IMR-90 (cell line): ENCODE results near the gene FBXO44. TPM values are rescaled to one million over a fixed set of nuclear protein-coding genes. Genes with fewer than 3 reads are reported as not detected.

ENCODE experiments used
- ATAC-seq: fragments of 200-7000 bp; cut with Tn5 transposase; 2 replicates; pipeline ENCODE4 v1.9.1; 2020; ENCODE audit warnings: low read depth, mild to moderate bottlenecking, moderate library complexity
- BruUV-seq: library from RNA; stranded (reverse); fragments of 400-500 nt; replicated peaks from 2 replicates; lab custom pipeline; 2021; lab: Mats Ljungman, UMichigan
- CTCF ChIA-PET: fragments of 300-600 bp; formaldehyde crosslinking; extraction: SDS; loops from one replicate; lab custom pipeline; 2021; ENCODE audit warnings: antibody characterized with exemption; lab: Yijun Ruan, JAX
- POLR2A ChIA-PET: fragments of 300-600 bp; sonication (Branson Sonifier 250); formaldehyde crosslinking; loops from one replicate; lab custom pipeline; 2022; ENCODE audit warnings: antibody characterized with exemption; ENCODE audit not compliant: unreplicated experiment; lab: Charles Lee
- DNase-seq: peaks from one replicate; pipeline ENCODE4 v3.0.0; 2013
- H2AFZ ChIP-seq: replicated peaks from 2 replicates; pipeline ENCODE3; 2013; ENCODE audit warnings: low read length, mild to moderate bottlenecking; ENCODE audit not compliant: poor library complexity
- H2AK5ac ChIP-seq: 2 replicates; pipeline ENCODE4 v1.6.1; 2013; ENCODE audit warnings: low read depth, low read length, inconsistent platforms
- H2AK9ac ChIP-seq: replicated peaks from 2 replicates; pipeline ENCODE3; 2013; ENCODE audit warnings: mild to moderate bottlenecking, low read depth, low read length, moderate library complexity; ENCODE audit not compliant: poor library complexity
- H2BK120ac ChIP-seq: 2 replicates; pipeline ENCODE4 v1.6.1; 2013; ENCODE audit warnings: low read depth, low read length, inconsistent platforms
- H2BK15ac ChIP-seq: 3 replicates; pipeline ENCODE4 v1.6.1; 2013; ENCODE audit warnings: low read depth, low read length, inconsistent platforms
- H2BK20ac ChIP-seq: 2 replicates; pipeline ENCODE4 v1.6.1; 2013; ENCODE audit warnings: low read depth, mild to moderate bottlenecking, inconsistent platforms, low read length, moderate library complexity
- H2BK5ac ChIP-seq: 2 replicates; pipeline ENCODE4 v1.6.1; 2013; ENCODE audit warnings: mild to moderate bottlenecking, low read depth, low read length, inconsistent platforms; ENCODE audit not compliant: poor library complexity, severe bottlenecking
- H3K14ac ChIP-seq: replicated peaks from 2 replicates; pipeline ENCODE4 v1.6.1; 2013; ENCODE audit warnings: low read depth, low read length, inconsistent platforms
- H3K18ac ChIP-seq: 2 replicates; pipeline ENCODE4 v1.6.1; 2013; ENCODE audit warnings: low read depth, low read length, control low read depth
- H3K23ac ChIP-seq: 2 replicates; pipeline ENCODE4 v1.6.1; 2013; ENCODE audit warnings: low read depth, low read length, inconsistent platforms
- H3K27ac ChIP-seq: 2 replicates; pipeline ENCODE4 v1.5.1; 2013; ENCODE audit warnings: mild to moderate bottlenecking, control low read depth, low read length; ENCODE audit not compliant: insufficient read depth
- H3K27me3 ChIP-seq: 2 replicates; pipeline ENCODE4 v1.6.1; 2013; ENCODE audit warnings: low read length; ENCODE audit not compliant: control insufficient read depth, insufficient read depth
- H3K36me3 ChIP-seq: 2 replicates; pipeline ENCODE4 v1.6.1; 2013; ENCODE audit warnings: low read length, mixed read lengths; ENCODE audit not compliant: control insufficient read depth, insufficient read depth
- H3K4ac ChIP-seq: 2 replicates; pipeline ENCODE4 v1.6.1; 2013; ENCODE audit warnings: low read depth, low read length, inconsistent platforms
- H3K4me1 ChIP-seq: 2 replicates; pipeline ENCODE4 v1.6.1; 2013; ENCODE audit warnings: low read length, mixed read lengths; ENCODE audit not compliant: control insufficient read depth, insufficient read depth
- H3K4me2 ChIP-seq: 2 replicates; pipeline ENCODE4 v1.6.1; 2013; ENCODE audit warnings: low read depth, mild to moderate bottlenecking, control low read depth, low read length, moderate library complexity
- H3K4me3 ChIP-seq: 2 replicates; pipeline ENCODE4 v1.5.1; 2013; ENCODE audit warnings: low read depth, mild to moderate bottlenecking, control low read depth, low read length, moderate library complexity; ENCODE audit not compliant: insufficient read depth
- H3K56ac ChIP-seq: 2 replicates; pipeline ENCODE4 v1.6.1; 2013; ENCODE audit warnings: low read length, inconsistent platforms; ENCODE audit not compliant: insufficient read depth; ENCODE audit errors: extremely low read depth
- H3K79me1 ChIP-seq, 2 experiments: 2 replicates each; pipeline ENCODE4 v1.6.1; 2013; ENCODE audit warnings: low read length in 2 of 2, inconsistent platforms in 1 of 2, low read depth in 1 of 2
- H3K9ac ChIP-seq: 2 replicates; pipeline ENCODE4 v1.6.1; 2013; ENCODE audit warnings: low read depth, low read length, control low read depth
- H3K9me1 ChIP-seq: 2 replicates; pipeline ENCODE4 v1.6.1; 2013; ENCODE audit warnings: low read length, inconsistent platforms; ENCODE audit not compliant: insufficient read depth
- H3K9me3 ChIP-seq: 2 replicates; pipeline ENCODE4 v1.6.1; 2013; ENCODE audit warnings: low read length; ENCODE audit not compliant: control insufficient read depth, insufficient read depth
- H4K20me1 ChIP-seq: 2 replicates; pipeline ENCODE4 v1.6.1; 2013; ENCODE audit warnings: low read length, inconsistent platforms; ENCODE audit not compliant: insufficient read depth
- H4K5ac ChIP-seq: 2 replicates; pipeline ENCODE4 v1.6.1; 2013; ENCODE audit warnings: mild to moderate bottlenecking, low read depth, low read length, control low read depth
- H4K8ac ChIP-seq, 2 experiments: 2 replicates each; pipeline ENCODE4 v1.6.1; 2013; ENCODE audit warnings: low read depth in 2 of 2, low read length in 2 of 2, control low read depth in 1 of 2, inconsistent platforms in 1 of 2
- H4K91ac ChIP-seq: 2 replicates; pipeline ENCODE4 v1.6.1; 2013; ENCODE audit warnings: low read depth, low read length, inconsistent platforms; ENCODE audit not compliant: insufficient read depth
- BHLHE40 ChIP-seq: fragments of 150-350 bp; IDR thresholded peaks from 2 replicates; pipeline ENCODE4 v1.6.1; 2016; ENCODE audit warnings: mild to moderate bottlenecking, low read depth, low read length
- CEBPB ChIP-seq: IDR thresholded peaks from 2 replicates; pipeline ENCODE4 v1.6.1; 2012; ENCODE audit warnings: low read depth, low read length, improper control_type of control experiment
- MAZ ChIP-seq: IDR thresholded peaks from 2 replicates; pipeline ENCODE4 v1.6.1; 2012; ENCODE audit warnings: low read depth, mild to moderate bottlenecking, low read length, improper control_type of control experiment, moderate library complexity, borderline replicate concordance
- POLR2A ChIP-seq: IDR thresholded peaks from 2 replicates; pipeline ENCODE4 v1.6.1; 2012; ENCODE audit warnings: mild to moderate bottlenecking, low read depth, low read length
- WGBS, 2 experiments: methylation state at CpG; one replicate each; pipeline versions ENCODE4 v1.1.5 to v1.1.7; 2013; ENCODE audit warnings: missing lambda C conversion rate in 2 of 2; ENCODE audit not compliant: insufficient read length in 1 of 2; ENCODE audit errors: extremely low coverage in 2 of 2; 5-methylcytosine and 5-hydroxymethylcytosine counted together
- dilution Hi-C: fragments of 300-500 bp; cut with HindIII; formaldehyde crosslinking; loops from one replicate; pipeline ENCODE4 v1.14.3; 2018; ENCODE audit warnings: low sequenced_read_pairs; ENCODE audit not compliant: unreplicated experiment
- in situ Hi-C: fragments of 300-500 bp; cut with MboI; formaldehyde crosslinking; loops from 3 replicates; pipeline ENCODE4 v1.14.3; 2019; ENCODE audit warnings: low sequenced_read_pairs, inconsistent platforms, mixed read lengths
- intact Hi-C: fragments of 100-400 bp; cut with micrococcal nuclease; formaldehyde crosslinking; loops from 2 replicates; pipeline ENCODE4 v1.10.0; 2022
- polyA plus RNA-seq, 3 experiments: library from polyadenylated mRNA; depleted of rRNA; stranded (reverse); fragments of >200 nt; gene quantifications; 2 replicates each; pipeline ENCODE4 v1.2.3, GENCODE V29; 2012; ENCODE audit warnings: low replicate concordance in 1 of 3
- total RNA-seq: library from RNA; depleted of rRNA; stranded (reverse); fragments of >200 nt; gene quantifications from 2 replicates; pipeline ENCODE4 v1.2.3, GENCODE V29; 2012

Gene FBXO44
- total and polyA plus RNA-seq, 2 of the 4 experiments (the other 2 are of a cell fraction): 9.3 to 25.5 TPM

DNA sequence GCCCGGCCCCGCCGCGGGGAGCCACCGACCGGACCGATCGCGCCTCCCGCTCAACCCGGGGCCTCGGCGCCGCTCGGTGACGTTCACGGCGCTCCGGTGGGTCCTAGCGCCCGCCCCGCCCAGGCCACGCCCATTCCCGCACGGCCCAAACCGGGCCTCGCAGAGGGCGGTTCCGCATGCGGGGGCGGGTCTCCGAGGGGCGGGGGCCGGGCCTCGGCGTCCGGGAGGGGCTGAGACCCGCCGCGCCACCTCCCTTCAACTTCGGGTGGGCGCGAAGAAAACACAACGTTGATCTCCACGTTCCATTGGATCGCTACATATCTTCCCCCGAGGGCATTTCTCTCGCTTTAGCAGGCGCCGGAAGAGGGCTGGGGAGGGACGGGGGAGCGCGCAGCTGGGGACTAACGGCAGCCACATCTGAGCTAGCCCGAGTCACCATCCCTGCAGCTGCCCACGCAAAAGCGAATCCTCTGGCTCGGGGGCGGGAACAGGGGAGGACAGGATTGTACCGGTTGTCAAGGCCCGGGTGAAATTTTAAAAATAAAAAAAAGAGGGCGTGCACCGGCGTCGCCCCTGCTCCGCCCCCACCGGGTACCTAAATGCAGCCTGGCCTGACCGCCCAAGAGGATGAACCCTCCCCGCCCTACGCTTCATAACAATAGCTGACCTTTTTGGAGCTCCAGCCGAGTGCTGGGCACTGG, 26.5 kb downstream of the FBXO44 start, which contains the start of gene MAD2L2:
Gene MAD2L2, minus strand, starts transcription at position 78 of the 701 bp plus-strand sequence. CDS start 547 bp downstream, outside the sequence.
- peaks cover 10% of the 10 kb centered on the region for H3K36me3 ChIP-seq
- H3K18ac ChIP-seq: peak within 1 kb of the TSS; percentile 83
- peak within 1 kb of the TSS; percentile 70; the same call in 1 of the 2 replicates for H2AK5ac ChIP-seq
- POLR2A ChIA-PET: no interaction called here
- dilution Hi-C loops (no loop called here), intact Hi-C loops (loop anchor here (2.0 to 5.0 kb wide), 3 partner anchors 24 to 121 kb away; no protein-coding TSS in a partner anchor), in situ Hi-C loops (no loop called here)
- H2BK20ac ChIP-seq: peak within 1 kb of the TSS; percentile 61; the same call in 1 of the 2 replicates
- H3K9me3 ChIP-seq: no peaks in the 10 kb centered on the region
- H3K27me3 ChIP-seq: peaks cover 5% of the 10 kb centered on the region
- peak within 1 kb of the TSS; percentile 73 for H2AK9ac ChIP-seq
- H3K4ac ChIP-seq: peak within 1 kb of the TSS; percentile 66
- peak within 1 kb of the TSS; percentile 38 for H3K23ac ChIP-seq
- peak within 1 kb of the TSS; percentile 47 to 66 for H4K8ac ChIP-seq
- peaks cover 7 to 17% of the 10 kb centered on the region in 2 experiments; a peak in 3 of 4 replicates for H3K79me1 ChIP-seq
- H2BK120ac ChIP-seq: peak within 1 kb of the TSS; percentile 59
- TF ChIP-seq CEBPB (no peak), BHLHE40 (no peak), POLR2A (peak; percentile 43), MAZ (peak; percentile 78; the same call in 1 of the 2 replicates)
- DNase-seq: peak; percentile 75
- H4K5ac ChIP-seq: peak within 1 kb of the TSS; percentile 72
- peak within 1 kb of the TSS; percentile 63 for H4K91ac ChIP-seq
- H2BK15ac ChIP-seq: no peak within 1 kb of the TSS
- 0% methylated on average over 26 of the region's 71 CpGs; no CpG with 5 or more reads in 1 of the 2 experiments for WGBS, 2 experiments
- peaks cover 3% of the 10 kb centered on the region for H3K4me1 ChIP-seq
- peak within 1 kb of the TSS; percentile 94 for H2AFZ ChIP-seq
- CTCF ChIA-PET: interaction anchor here (0.9 to 1.5 kb wide), 2 partner anchors 17 to 39 kb away, joined by 4 read pairs; partner anchors contain the start of gene FBXO6
- peak within 1 kb of the TSS; percentile 79 for H2BK5ac ChIP-seq
- no peak within 1 kb of the TSS; the same call in 1 of the 2 replicates for H3K56ac ChIP-seq
- H3K27ac ChIP-seq: peak within 1 kb of the TSS; percentile 84
- ATAC-seq: peak; percentile 94
- 0 out of 2 replicates have a peak, but pooled peaks cover 2% of the 10 kb centered on the region for H3K9me1 ChIP-seq
- peak within 1 kb of the TSS; percentile 81 for H3K4me3 ChIP-seq
- H3K14ac ChIP-seq: peak within 1 kb of the TSS; percentile 61
- BruUV-seq: no TSS peak
- peak within 1 kb of the TSS; percentile 99 for H3K4me2 ChIP-seq
- no peaks in the 10 kb centered on the region for H4K20me1 ChIP-seq
- H3K9ac ChIP-seq: peak within 1 kb of the TSS; percentile 80
